Thyroid gland (tissue), 4 donors: ENCODE data around the gene KLRC3.

Source experiments
- CTCF ChIP-seq, 6 experiments: fragments of 200-600 bp in 3 of 6; fragments of 450-650 bp in 3 of 6; sonication (generic) in 3 of 6; IDR thresholded peaks; one replicate each; pipeline ENCODE4 v1.5.1; 2016 to 2019; ENCODE audit warnings: antibody characterized with exemption in 6 of 6, mild to moderate bottlenecking in 2 of 6, inconsistent platforms in 1 of 6, moderate library complexity in 1 of 6
- POLR2A ChIP-seq, 2 donors: fragments of 450-650 bp; IDR thresholded peaks; one replicate each; pipeline ENCODE4 v1.6.1; 2017; ENCODE audit warnings: antibody characterized with exemption in 2 of 2, mild to moderate bottlenecking in 2 of 2, moderate library complexity in 1 of 2

GRCh38 chr12:10381928-10382628, 38.3 kb downstream of the KLRC3 start:
- TF ChIP-seq POLR2A (IDR thresholded peaks at IDR 0.05): no peak
- TF ChIP-seq CTCF (IDR thresholded peaks at IDR 0.05): no peak
